WTC11 (cell line): Measurements from ENCODE around the gene TTLL10.

ENCODE experiments used
- CTCF ChIP-seq: fragments of 200-600 bp; IDR thresholded peaks from 2 replicates; pipeline ENCODE4 v1.8.0; 2022; ENCODE audit warnings: antibody characterized with exemption
- ETV6 ChIP-seq: sonication (generic); formaldehyde crosslinking; IDR thresholded peaks from 2 replicates; pipeline ENCODE4 v1.8.1; 2022; ENCODE audit warnings: mild to moderate bottlenecking, missing genetic modification reagents
- SMAD3 ChIP-seq: sonication (generic); formaldehyde crosslinking; IDR thresholded peaks from 2 replicates; pipeline ENCODE4 v1.8.0; 2022; ENCODE audit warnings: missing genetic modification reagents, mild to moderate bottlenecking, borderline replicate concordance
- TF ChIP-seq, protein P1 (sequence below): sonication (generic); formaldehyde crosslinking; IDR thresholded peaks from 2 replicates; pipeline ENCODE4 v1.8.1; 2022; ENCODE audit warnings: mild to moderate bottlenecking, moderate library complexity, missing genetic modification reagents

- TF ChIP-seq, protein P1, sequence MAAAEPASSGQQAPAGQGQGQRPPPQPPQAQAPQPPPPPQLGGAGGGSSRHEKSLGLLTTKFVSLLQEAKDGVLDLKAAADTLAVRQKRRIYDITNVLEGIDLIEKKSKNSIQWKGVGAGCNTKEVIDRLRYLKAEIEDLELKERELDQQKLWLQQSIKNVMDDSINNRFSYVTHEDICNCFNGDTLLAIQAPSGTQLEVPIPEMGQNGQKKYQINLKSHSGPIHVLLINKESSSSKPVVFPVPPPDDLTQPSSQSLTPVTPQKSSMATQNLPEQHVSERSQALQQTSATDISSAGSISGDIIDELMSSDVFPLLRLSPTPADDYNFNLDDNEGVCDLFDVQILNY: no peak
- no peak for TF ChIP-seq CTCF
- no peak for TF ChIP-seq ETV6 (CRISPR knock-in tag)
- TF ChIP-seq SMAD3 (CRISPR knock-in tag): no peak
Measured at GRCh38 chr1:1161683-1162079, 12.0 kb upstream of the TTLL10 start.
